DND-41 (cell line): ENCODE results near the gene TMEM9B.

Experiments used
- ATAC-seq: fragments of 200-7000 bp; cut with Tn5 transposase; 3 replicates; pipeline ENCODE4 v1.9.1; 2021; ENCODE audit warnings: low read depth; ENCODE audit not compliant: insufficient read depth
- DNase-seq: peaks from one replicate; pipeline ENCODE4 v3.0.0-alpha.2; 2020
- H2AFZ ChIP-seq: 2 replicates; pipeline ENCODE4 v1.6.0; 2012; ENCODE audit warnings: low read depth, low read length
- H3K27ac ChIP-seq: 2 replicates; pipeline ENCODE4 v1.5.1; 2012; ENCODE audit warnings: low read length, inconsistent platforms
- H3K27me3 ChIP-seq: fragments of 200-600 bp; sonication (generic); 2 replicates; pipeline ENCODE4 v1.6.0; 2012; ENCODE audit warnings: low read length, mild to moderate bottlenecking, inconsistent platforms; ENCODE audit not compliant: insufficient read depth, poor library complexity
- H3K36me3 ChIP-seq: 2 replicates; pipeline ENCODE4 v1.5.1; 2012; ENCODE audit warnings: low read length, inconsistent platforms; ENCODE audit not compliant: insufficient read depth
- H3K4me1 ChIP-seq: 2 replicates; pipeline ENCODE4 v1.5.1; 2012; ENCODE audit warnings: mild to moderate bottlenecking, low read length; ENCODE audit not compliant: insufficient read depth
- H3K4me2 ChIP-seq: 2 replicates; pipeline ENCODE4 v1.6.0; 2012; ENCODE audit warnings: mild to moderate bottlenecking, moderate library complexity, low read length, inconsistent platforms; ENCODE audit not compliant: insufficient read depth
- H3K4me3 ChIP-seq, 2 experiments: fragments of 200-600 bp in 1 of 2; shearing (Covaris generic) in 1 of 2; 2 replicates each; pipeline ENCODE4 v1.5.1; 2012 to 2016; ENCODE audit warnings: inconsistent platforms in 2 of 2, low read length in 2 of 2, mild to moderate bottlenecking in 2 of 2, low read depth in 1 of 2, moderate library complexity in 1 of 2
- H3K79me2 ChIP-seq: 2 replicates; pipeline ENCODE4 v1.6.0; 2012; ENCODE audit warnings: low read length, inconsistent platforms; ENCODE audit not compliant: insufficient read depth
- H3K9ac ChIP-seq: 2 replicates; pipeline ENCODE4 v1.6.0; 2012; ENCODE audit warnings: low read depth, mild to moderate bottlenecking, inconsistent platforms, low read length, moderate library complexity
- H3K9me3 ChIP-seq: 2 replicates; pipeline ENCODE4 v1.5.1; 2012; ENCODE audit warnings: low read length, moderate library complexity, mild to moderate bottlenecking, inconsistent platforms; ENCODE audit not compliant: insufficient read depth, severe bottlenecking
- H4K20me1 ChIP-seq: 2 replicates; pipeline ENCODE4 v1.6.0; 2012; ENCODE audit warnings: low read length; ENCODE audit not compliant: insufficient read depth
- CTCF ChIP-seq: IDR thresholded peaks from 2 replicates; pipeline ENCODE4 v1.5.1; 2012; ENCODE audit warnings: borderline replicate concordance, low read length, moderate library complexity, mild to moderate bottlenecking; ENCODE audit not compliant: poor library complexity, severe bottlenecking; ENCODE audit errors: extremely low read depth
- EZH2 ChIP-seq: IDR thresholded peaks from 3 replicates; pipeline ENCODE4 v1.6.1; 2012; ENCODE audit warnings: borderline replicate concordance, low read depth, mild to moderate bottlenecking, moderate library complexity, low read length, inconsistent platforms; ENCODE audit not compliant: severe bottlenecking

TMEM9B gene

GRCh38 chr11:8942518-8943066 lies 21.6 kb downstream of the TMEM9B start, which contains the start of gene ASCL3:
ASCL3 (minus strand) TSS chr11:8943016; CDS start chr11:8938161, 4,855 bp downstream.
- Histone ChIP-seq H4K20me1 (no peaks in the 10 kb centered on the region), H3K9me3 (no peaks in the 10 kb centered on the region), H3K9ac (no peak within 1 kb of the TSS), H2AFZ (no peak within 1 kb of the TSS), H3K27ac (no peak within 1 kb of the TSS), H3K36me3 (peaks cover 4% of the 10 kb centered on the region; the same call in 1 of the 2 replicates), H3K27me3 (no peaks in the 10 kb centered on the region), H3K4me3 (no peak within 1 kb of the TSS), H3K4me1 (peaks cover 9% of the 10 kb centered on the region), H3K79me2 (no peaks in the 10 kb centered on the region), H3K4me2 (no peak within 1 kb of the TSS)
- DNase-seq (no peak), ATAC-seq (no peak)
- no peak for TF ChIP-seq CTCF
- TF ChIP-seq EZH2, result no peak

GRCh38 chr11:8941341-8942103 lies 22.7 kb downstream of the TMEM9B start:
- Histone ChIP-seq H3K4me1 (no peaks in the 10 kb centered on the region), H3K36me3 (no peaks in the 10 kb centered on the region), H4K20me1 (no peaks in the 10 kb centered on the region), H2AFZ (no peak overlapping the region), H3K79me2 (no peaks in the 10 kb centered on the region), H3K4me2 (no peak overlapping the region), H3K27ac (no peak overlapping the region), H3K9me3 (no peaks in the 10 kb centered on the region), H3K4me3 (no peak overlapping the region), H3K27me3 (no peaks in the 10 kb centered on the region), H3K9ac (no peak overlapping the region)
- TF ChIP-seq CTCF, result no peak
- TF ChIP-seq EZH2, result no peak
- ATAC-seq, result no peak
- no peak for DNase-seq

GRCh38 chr11:8937659-8938058 lies 26.6 kb downstream of the TMEM9B start:
- Histone ChIP-seq H3K27ac (no peak overlapping the region), H2AFZ (no peak overlapping the region), H3K4me3 (no peak overlapping the region), H3K27me3 (no peaks in the 10 kb centered on the region), H3K4me1 (no peaks in the 10 kb centered on the region), H3K9ac (no peak overlapping the region), H3K4me2 (no peak overlapping the region), H3K9me3 (no peaks in the 10 kb centered on the region), H3K79me2 (no peaks in the 10 kb centered on the region), H3K36me3 (no peaks in the 10 kb centered on the region), H4K20me1 (no peaks in the 10 kb centered on the region)
- TF ChIP-seq CTCF, result no peak
- no peak for TF ChIP-seq EZH2
- ATAC-seq, result no peak
- DNase-seq, result no peak
